HG02870 (cell line): ENCODE measurements around the gene PHLPP1.

Experiments
- ATAC-seq: cut with Tn5 transposase; IDR thresholded peaks from one replicate; pipeline ENCODE4 v1.9.1; 2021; ENCODE audit warnings: mild to moderate bottlenecking, moderate library complexity; ENCODE audit not compliant: unreplicated experiment

PHLPP1 gene

GRCh38 chr18:62933261-62933887, 218.0 kb downstream of the PHLPP1 start:
- ATAC-seq, result no peak

GRCh38 chr18:62935994-62936393, 220.7 kb downstream of the PHLPP1 start:
- ATAC-seq, result no peak

GRCh38 chr18:62937065-62937464, 221.7 kb downstream of the PHLPP1 start:
- no peak for ATAC-seq

- ATAC-seq, result no peak
These were observed 222.7 kb downstream of the PHLPP1 start for GRCh38 chr18:62938006-62938405.

GRCh38 chr18:62938487-62938886, 223.1 kb downstream of the PHLPP1 start:
- ATAC-seq, result peak; percentile 72

- no peak for ATAC-seq
These were observed 224.1 kb downstream of the PHLPP1 start for GRCh38 chr18:62939433-62939832.

- ATAC-seq, result no peak
These were observed 224.6 kb downstream of the PHLPP1 start for GRCh38 chr18:62939926-62940325.

GRCh38 chr18:62942578-62942977, 227.2 kb downstream of the PHLPP1 start:
- no peak for ATAC-seq

- ATAC-seq, result no peak
These were observed 229.1 kb downstream of the PHLPP1 start for GRCh38 chr18:62944454-62944853.

GRCh38 chr18:62948788-62949187, 233.4 kb downstream of the PHLPP1 start:
- ATAC-seq, result no peak

GRCh38 chr18:62950246-62950645, 234.9 kb downstream of the PHLPP1 start:
- no peak for ATAC-seq

- ATAC-seq, result no peak
These were observed 237.5 kb downstream of the PHLPP1 start for GRCh38 chr18:62952807-62953206.

GRCh38 chr18:62953663-62954062, 238.3 kb downstream of the PHLPP1 start:
- ATAC-seq, result no peak

GRCh38 chr18:62954366-62954765, 239.0 kb downstream of the PHLPP1 start:
- no peak for ATAC-seq

GRCh38 chr18:62957885-62958472, 242.6 kb downstream of the PHLPP1 start:
- ATAC-seq, result peak; percentile 80

GRCh38 chr18:62959481-62959880, 244.1 kb downstream of the PHLPP1 start:
- ATAC-seq, result no peak

GRCh38 chr18:62963507-62963906, 248.2 kb downstream of the PHLPP1 start:
- ATAC-seq, result no peak

GRCh38 chr18:62964432-62964831, 249.1 kb downstream of the PHLPP1 start:
- no peak for ATAC-seq

- ATAC-seq, result no peak
These were observed 251.7 kb downstream of the PHLPP1 start for GRCh38 chr18:62967089-62967488.

GRCh38 chr18:62973689-62974088, 258.3 kb downstream of the PHLPP1 start:
- ATAC-seq, result no peak

- no peak for ATAC-seq
These were observed 259.0 kb downstream of the PHLPP1 start for GRCh38 chr18:62974388-62974787.

- no peak for ATAC-seq
These were observed 259.8 kb downstream of the PHLPP1 start for GRCh38 chr18:62974928-62975675.
